NT2/D1 (cell line): ENCODE data around the gene THAP11.

Experiments used
- DNase-seq: peaks from one replicate; pipeline ENCODE4 v3.0.0-alpha.2; 2011; ENCODE audit warnings: low read depth, low spot score
- H3K27me3 ChIP-seq: 2 replicates; pipeline ENCODE4 v1.6.0; 2011; ENCODE audit warnings: mild to moderate bottlenecking; ENCODE audit not compliant: insufficient read length, insufficient read depth
- H3K36me3 ChIP-seq: 2 replicates; pipeline ENCODE4 v1.6.1; 2011; ENCODE audit warnings: mild to moderate bottlenecking, low read length, mixed read lengths; ENCODE audit not compliant: insufficient read depth, insufficient read length
- H3K4me1 ChIP-seq: 2 replicates; pipeline ENCODE4 v1.5.1; 2011; ENCODE audit not compliant: insufficient read depth, insufficient read length
- H3K4me3 ChIP-seq: 2 replicates; pipeline ENCODE4 v1.5.1; 2011; ENCODE audit warnings: low read depth; ENCODE audit not compliant: insufficient read length
- H3K9ac ChIP-seq: 2 replicates; pipeline ENCODE4 v1.6.0; 2011; ENCODE audit warnings: low read depth; ENCODE audit not compliant: insufficient read length
- H3K9me3 ChIP-seq: 2 replicates; pipeline ENCODE4 v1.5.1; 2011; ENCODE audit warnings: mild to moderate bottlenecking, low read length; ENCODE audit not compliant: insufficient read depth
- SUZ12 ChIP-seq: IDR thresholded peaks from 2 replicates; pipeline ENCODE4 v1.6.1; 2011; ENCODE audit not compliant: insufficient read length, insufficient read depth; ENCODE audit errors: extremely low read depth
- YY1 ChIP-seq: IDR thresholded peaks from 2 replicates; pipeline ENCODE4 v1.6.1; 2011; ENCODE audit not compliant: insufficient read length, insufficient read depth
- ZNF274 ChIP-seq: IDR thresholded peaks from 2 replicates; pipeline ENCODE4 v1.6.1; 2011; ENCODE audit warnings: mild to moderate bottlenecking, low read depth, low read length

THAP11 gene

DNA sequence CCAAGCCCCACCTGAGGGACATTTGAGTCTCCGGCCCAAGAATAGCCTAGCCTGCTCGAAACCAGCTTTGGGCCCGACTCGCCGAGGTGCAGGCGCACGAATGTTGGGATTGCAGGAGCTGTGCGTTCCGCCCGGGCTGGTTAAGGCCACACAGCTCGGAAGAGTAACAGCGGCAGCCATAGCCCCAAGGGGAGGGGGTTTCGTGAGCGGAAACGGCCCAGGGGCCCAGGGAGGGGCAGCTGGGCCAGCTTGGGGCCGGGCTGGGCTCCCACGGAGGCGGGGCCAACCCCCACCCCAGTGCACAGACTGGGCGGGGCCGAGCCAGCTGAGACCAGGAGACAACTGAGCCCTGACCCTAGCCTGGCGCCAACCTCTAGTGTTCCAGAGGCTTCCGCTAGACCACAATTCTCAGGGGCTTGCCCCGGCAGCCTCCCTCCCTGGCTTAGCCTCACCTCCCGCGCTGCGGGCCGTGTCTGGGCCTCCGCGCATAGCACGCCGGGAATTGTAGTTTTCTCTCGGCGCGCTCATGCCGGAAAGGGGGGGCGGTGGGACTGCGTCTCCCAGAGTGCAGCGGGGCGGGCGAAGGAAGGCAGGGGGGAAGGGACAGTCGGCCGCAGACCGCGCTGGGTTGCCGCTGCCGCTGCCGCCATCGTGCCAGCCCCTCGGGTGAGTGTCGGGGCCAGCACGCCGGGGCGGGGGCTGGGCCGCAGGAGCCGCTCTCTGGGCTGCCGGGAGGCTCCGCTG lies 4.4 kb downstream of the THAP11 start, which contains the start of gene NUTF2:
NUTF2 (plus strand) TSS at position 614 of the 744 bp plus-strand sequence. CDS start 18,198 bp downstream, outside the sequence.
- Histone ChIP-seq H3K9ac (peak within 1 kb of the TSS; percentile 98), H3K4me1 (peaks cover 8% of the 10 kb centered on the region), H3K27me3 (no peaks in the 10 kb centered on the region), H3K4me3 (peak within 1 kb of the TSS; percentile 94), H3K9me3 (no peaks in the 10 kb centered on the region), H3K36me3 (peaks cover 58% of the 10 kb centered on the region)
- TF ChIP-seq YY1 (peak; percentile 15), SUZ12 (no peak), ZNF274 (no peak)
- peak; percentile 98 for DNase-seq

DNA sequence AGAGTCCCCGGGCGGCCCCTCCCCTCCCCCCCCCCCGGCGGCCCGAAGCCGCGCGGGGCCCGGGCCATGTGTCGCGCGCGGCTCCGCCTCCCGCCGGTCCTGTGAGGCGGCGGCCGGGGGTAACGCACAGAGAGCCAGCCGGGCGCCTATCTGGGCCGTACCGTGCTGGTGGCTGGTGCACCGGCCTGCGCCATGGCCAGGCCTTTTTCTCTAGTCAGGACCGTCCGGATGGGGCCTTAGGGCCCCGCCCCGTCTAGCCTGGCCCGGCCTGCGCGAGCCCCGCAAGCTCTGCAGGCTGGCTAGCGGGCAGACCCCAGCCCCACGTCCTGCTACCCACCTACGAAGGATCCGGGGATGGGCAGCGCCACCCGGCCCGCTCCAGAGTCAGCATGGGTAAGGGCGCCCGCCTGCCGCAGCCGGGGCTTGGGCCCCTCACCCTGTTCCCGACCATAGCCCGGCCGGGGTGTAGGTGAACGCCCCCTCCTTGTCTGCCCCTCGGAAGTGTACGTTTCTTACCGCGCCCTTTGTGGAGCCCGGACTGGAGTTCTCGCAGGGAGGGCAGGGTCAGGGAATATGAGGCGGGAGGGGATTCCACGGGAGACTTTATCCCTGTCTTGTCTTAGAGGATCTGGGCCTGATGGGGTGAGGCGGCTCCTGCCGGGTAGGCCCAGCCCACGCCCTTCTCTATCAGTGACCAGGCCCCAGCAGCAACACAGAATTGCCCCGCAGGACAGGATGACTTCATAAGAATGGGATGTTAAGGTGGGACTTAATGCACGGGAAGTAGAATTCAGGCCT lies 5.1 kb downstream of the THAP11 start, which contains the start of gene CENPT:
CENPT (minus strand) TSS at position 630 of the 798 bp plus-strand sequence. CDS start 13,834 bp downstream, outside the sequence.
- Histone ChIP-seq H3K27me3 (no peaks in the 10 kb centered on the region), H3K36me3 (peaks cover 63% of the 10 kb centered on the region), H3K4me3 (peak within 1 kb of the TSS; percentile 94), H3K9ac (peak within 1 kb of the TSS; percentile 98), H3K4me1 (peaks cover 8% of the 10 kb centered on the region), H3K9me3 (no peaks in the 10 kb centered on the region)
- TF ChIP-seq ZNF274 (no peak), SUZ12 (no peak), YY1 (no peak)
- DNase-seq, result no peak

DNA sequence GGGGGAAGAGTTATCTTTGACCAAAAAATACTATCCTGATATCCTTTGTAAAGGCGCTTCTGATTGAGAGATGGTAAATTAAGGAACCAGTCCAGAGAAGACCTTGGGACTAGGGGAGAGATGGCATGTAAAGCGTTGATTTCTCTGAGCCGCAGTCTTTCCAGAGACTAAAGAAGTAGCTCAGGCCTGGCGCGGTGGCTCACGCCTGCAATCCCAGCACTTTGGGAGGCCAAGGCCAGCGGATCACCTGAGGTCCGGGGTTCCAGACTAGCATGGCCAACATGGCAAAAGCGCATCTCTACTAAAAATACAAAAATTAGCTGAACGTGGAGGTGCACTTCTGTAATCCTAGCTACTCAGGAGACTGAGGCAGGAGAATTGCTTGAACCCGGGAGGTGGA lies 6.0 kb downstream of the THAP11 start:
- Histone ChIP-seq H3K9me3 (no peaks in the 10 kb centered on the region), H3K4me3 (peak overlapping the region; percentile 94), H3K9ac (peak overlapping the region; percentile 98), H3K27me3 (no peaks in the 10 kb centered on the region), H3K4me1 (peaks cover 8% of the 10 kb centered on the region), H3K36me3 (peaks cover 64% of the 10 kb centered on the region)
- no peak for TF ChIP-seq YY1
- TF ChIP-seq ZNF274, result no peak
- no peak for TF ChIP-seq SUZ12
- DNase-seq, result no peak

DNA sequence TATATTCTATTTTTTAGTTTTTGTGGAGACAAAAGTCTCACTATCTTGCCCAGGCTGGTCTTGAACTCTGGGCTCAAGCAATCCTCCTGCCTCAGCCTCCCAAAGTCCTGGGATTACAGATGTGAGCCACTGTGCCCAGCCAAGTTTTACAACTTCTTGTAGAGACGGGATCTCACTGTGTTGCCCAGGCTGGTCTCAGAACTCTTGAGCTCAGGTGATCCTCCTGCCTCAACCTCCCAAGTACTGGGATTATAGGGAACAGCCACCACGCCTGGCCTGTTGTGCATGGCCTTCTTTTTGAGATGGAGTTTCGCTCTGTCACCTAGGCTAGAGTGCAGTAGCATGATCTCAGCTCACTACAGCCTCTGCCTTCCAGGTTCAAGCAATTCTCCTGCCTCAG lies 11.6 kb downstream of the THAP11 start:
- H3K4me1 ChIP-seq, result peaks cover 25% of the 10 kb centered on the region
- no peak overlapping the region for H3K4me3 ChIP-seq
- H3K36me3 ChIP-seq, result peaks cover 68% of the 10 kb centered on the region
- H3K27me3 ChIP-seq, result no peaks in the 10 kb centered on the region
- TF ChIP-seq ZNF274, result no peak
- TF ChIP-seq YY1, result no peak
- no peak for TF ChIP-seq SUZ12
- no peaks in the 10 kb centered on the region for H3K9me3 ChIP-seq
- H3K9ac ChIP-seq, result no peak overlapping the region
- DNase-seq, result no peak

GRCh38 chr16:67855789-67856188 lies 13.7 kb downstream of the THAP11 start:
- H3K36me3 ChIP-seq, result peaks cover 66% of the 10 kb centered on the region
- peaks cover 23% of the 10 kb centered on the region for H3K4me1 ChIP-seq
- no peak for TF ChIP-seq ZNF274
- TF ChIP-seq YY1, result no peak
- TF ChIP-seq SUZ12, result no peak
- no peak for DNase-seq
- H3K9ac ChIP-seq, result no peak overlapping the region
- H3K9me3 ChIP-seq, result no peaks in the 10 kb centered on the region
- no peaks in the 10 kb centered on the region for H3K27me3 ChIP-seq
- H3K4me3 ChIP-seq, result no peak overlapping the region

DNA sequence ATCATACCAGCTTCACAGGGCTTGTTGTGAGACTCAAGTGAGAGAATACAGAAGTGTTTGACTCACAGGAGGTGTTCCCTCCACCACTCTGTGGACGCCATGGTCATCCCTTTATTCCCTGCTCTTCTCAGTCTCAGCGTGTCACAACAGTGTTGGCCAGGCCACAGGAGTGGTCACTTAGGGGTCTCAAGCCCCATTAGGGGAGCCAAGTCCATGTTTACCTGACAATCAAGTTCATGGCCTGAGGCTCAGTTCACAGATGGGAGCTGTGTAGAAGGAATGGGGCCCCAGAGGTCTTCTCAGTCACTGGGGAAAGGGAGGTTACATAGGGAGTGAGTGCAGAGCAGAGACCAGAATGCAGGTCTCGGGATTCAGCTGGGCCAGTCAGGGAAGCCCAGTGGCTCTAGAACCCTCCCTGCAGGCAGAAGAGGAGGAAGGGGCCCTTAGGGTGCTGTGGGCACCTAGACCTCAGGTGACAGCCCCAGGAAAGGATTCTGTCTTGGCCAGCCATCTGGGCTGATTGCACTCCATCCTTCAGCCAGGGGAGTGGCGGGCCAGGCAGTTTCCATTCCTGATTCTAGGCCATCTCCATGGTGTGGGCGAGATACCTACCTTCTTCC lies 14.9 kb downstream of the THAP11 start:
- Histone ChIP-seq H3K36me3 (peaks cover 72% of the 10 kb centered on the region), H3K9me3 (no peaks in the 10 kb centered on the region), H3K9ac (no peak overlapping the region), H3K4me1 (peaks cover 27% of the 10 kb centered on the region), H3K27me3 (no peaks in the 10 kb centered on the region), H3K4me3 (no peak overlapping the region)
- TF ChIP-seq ZNF274 (no peak), SUZ12 (no peak), YY1 (no peak)
- DNase-seq, result no peak
